Activated CD8-positive, alpha-beta T cell treated with anti-CD3 and anti-CD28 coated beads, Interleukin-2, amount 10 ng/mL, durations not matched to agents 7 days and 5 days (primary cell): ENCODE data around the gene NELL2. TPM values are rescaled to one million over a fixed set of nuclear protein-coding genes. Genes with fewer than 3 reads are reported as not detected.

Source experiments
- ATAC-seq: fragments of 150-1000 bp; cut with Tn5 transposase; one replicate; pipeline ENCODE4 v1.10.0; 2021; ENCODE audit warnings: moderate library complexity
- CTCF ChIA-PET: fragments of 350-600 bp; sonication (Branson Sonifier 250); formaldehyde crosslinking; loops from one replicate; lab custom pipeline; 2021; ENCODE audit warnings: antibody characterized with exemption; lab: Charles Lee
- POLR2A ChIA-PET: fragments of 350-600 bp; sonication (Branson Sonifier 250); formaldehyde crosslinking; loops from one replicate; lab custom pipeline; 2021; ENCODE audit warnings: antibody characterized with exemption; lab: Charles Lee
- DNase-seq: peaks from one replicate; pipeline ENCODE4 v3.0.0-alpha.2; 2020
- H3K27ac Mint-ChIP-seq: one replicate; pipeline ENCODE4 v1.8.0; 2021; ENCODE audit warnings: mild to moderate bottlenecking, mixed read lengths
- H3K27me3 Mint-ChIP-seq: one replicate; pipeline ENCODE4 v1.8.0; 2021; ENCODE audit warnings: low read depth, mixed read lengths
- H3K36me3 Mint-ChIP-seq: one replicate; pipeline ENCODE4 v1.8.0; 2021; ENCODE audit warnings: low read depth, mixed read lengths
- H3K4me1 Mint-ChIP-seq: one replicate; pipeline ENCODE4 v1.8.0; 2021; ENCODE audit warnings: low read depth, mixed read lengths
- H3K4me3 Mint-ChIP-seq: one replicate; pipeline ENCODE4 v1.8.0; 2021; ENCODE audit warnings: mild to moderate bottlenecking, mixed read lengths
- H3K9me3 Mint-ChIP-seq: one replicate; pipeline ENCODE4 v1.8.0; 2022; ENCODE audit warnings: mixed read lengths; ENCODE audit not compliant: insufficient read depth
- total RNA-seq, 2 experiments: library from RNA; stranded (reverse); gene quantifications; one replicate each; pipeline ENCODE4 v1.2.3, GENCODE V29; 2021

Gene NELL2
- total RNA-seq, 2 experiments from 2014 or later: 43.8 to 47.4 TPM

DNA sequence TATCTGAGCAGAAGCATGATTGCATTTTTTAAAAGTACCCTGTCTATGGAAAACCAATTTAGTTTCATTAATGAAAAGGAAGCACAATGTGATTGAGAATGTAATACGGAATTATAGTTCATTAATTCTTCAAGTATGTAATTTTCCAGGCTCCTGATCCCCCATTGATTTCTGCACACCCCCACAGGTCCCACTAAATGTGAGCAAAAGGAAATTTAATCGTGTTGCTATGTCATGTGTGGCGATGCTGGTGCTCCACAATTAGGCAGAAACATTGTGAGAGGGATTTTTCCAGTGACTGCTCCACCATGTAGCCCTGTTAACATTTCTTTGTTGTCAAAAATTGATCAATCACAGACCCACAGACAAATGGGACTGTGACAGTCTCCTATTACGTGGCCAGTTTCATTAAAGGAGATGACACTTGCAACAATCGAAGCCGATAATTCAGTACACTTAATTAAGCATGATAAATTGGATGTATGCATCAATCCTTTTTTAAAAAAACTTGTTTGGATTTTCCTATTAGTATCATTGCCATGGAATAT lies 306.0 kb downstream of the NELL2 start:
- no peaks in the 10 kb centered on the region for H3K4me1 Mint-ChIP-seq
- no peak for ATAC-seq
- no peaks in the 10 kb centered on the region for H3K9me3 Mint-ChIP-seq
- H3K27me3 Mint-ChIP-seq: no peaks in the 10 kb centered on the region
- CTCF ChIA-PET: no interaction called here
- H3K36me3 Mint-ChIP-seq: no peaks in the 10 kb centered on the region
- no peak overlapping the region for H3K27ac Mint-ChIP-seq
- POLR2A ChIA-PET: no interaction called here
- DNase-seq: no peak
- H3K4me3 Mint-ChIP-seq: no peak overlapping the region

DNA sequence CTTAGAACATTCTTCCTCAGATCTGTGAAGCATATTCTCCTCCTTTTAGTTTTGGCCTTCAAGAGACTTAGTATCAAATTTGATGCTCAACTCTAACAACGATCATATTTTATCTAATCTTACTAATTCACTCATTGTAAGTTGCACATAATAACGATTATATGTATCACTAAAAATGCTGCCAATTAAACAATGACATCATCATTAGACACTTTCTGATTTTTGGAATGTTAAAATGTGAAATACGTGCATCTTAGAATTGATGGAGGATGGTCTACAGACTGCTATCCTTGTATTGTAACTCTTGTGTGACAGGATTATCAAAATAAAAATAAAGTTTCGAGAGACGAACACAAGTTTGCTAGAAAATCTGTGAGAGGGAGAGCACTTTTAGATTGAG lies 311.0 kb downstream of the NELL2 start:
- DNase-seq (no peak), ATAC-seq (no peak)
- Mint-ChIP-seq H3K4me3 (no peak overlapping the region), H3K4me1 (no peaks in the 10 kb centered on the region), H3K36me3 (peaks cover 3% of the 10 kb centered on the region), H3K27ac (no peak overlapping the region), H3K27me3 (no peaks in the 10 kb centered on the region), H3K9me3 (no peaks in the 10 kb centered on the region)
- CTCF ChIA-PET: no interaction called here
- POLR2A ChIA-PET: no interaction called here

DNA sequence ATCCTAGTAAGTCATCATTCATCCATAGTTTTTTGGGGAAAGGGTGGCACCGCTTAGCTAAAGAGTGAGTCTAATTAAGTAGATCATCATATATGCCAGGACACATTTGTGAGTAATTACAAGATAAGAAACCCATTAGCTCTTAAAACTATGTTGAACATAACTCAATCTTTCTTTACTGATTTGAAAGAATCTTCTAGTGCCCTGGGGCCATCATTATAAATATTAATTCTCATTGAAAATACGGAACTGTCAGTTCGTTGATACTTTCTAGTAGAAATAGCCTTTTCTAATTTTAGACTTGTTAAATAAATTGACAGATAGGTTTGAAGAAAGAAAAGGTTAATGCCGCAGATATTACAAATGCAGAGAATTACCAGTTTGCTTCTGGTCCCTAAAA lies 312.6 kb downstream of the NELL2 start:
- ChIA-PET POLR2A (no interaction called here), CTCF (no interaction called here)
- no peaks in the 10 kb centered on the region for H3K27me3 Mint-ChIP-seq
- peaks cover 6% of the 10 kb centered on the region for H3K36me3 Mint-ChIP-seq
- no peak overlapping the region for H3K4me3 Mint-ChIP-seq
- ATAC-seq (no peak), DNase-seq (no peak)
- no peaks in the 10 kb centered on the region for H3K9me3 Mint-ChIP-seq
- no peak overlapping the region for H3K27ac Mint-ChIP-seq
- H3K4me1 Mint-ChIP-seq: no peaks in the 10 kb centered on the region

DNA sequence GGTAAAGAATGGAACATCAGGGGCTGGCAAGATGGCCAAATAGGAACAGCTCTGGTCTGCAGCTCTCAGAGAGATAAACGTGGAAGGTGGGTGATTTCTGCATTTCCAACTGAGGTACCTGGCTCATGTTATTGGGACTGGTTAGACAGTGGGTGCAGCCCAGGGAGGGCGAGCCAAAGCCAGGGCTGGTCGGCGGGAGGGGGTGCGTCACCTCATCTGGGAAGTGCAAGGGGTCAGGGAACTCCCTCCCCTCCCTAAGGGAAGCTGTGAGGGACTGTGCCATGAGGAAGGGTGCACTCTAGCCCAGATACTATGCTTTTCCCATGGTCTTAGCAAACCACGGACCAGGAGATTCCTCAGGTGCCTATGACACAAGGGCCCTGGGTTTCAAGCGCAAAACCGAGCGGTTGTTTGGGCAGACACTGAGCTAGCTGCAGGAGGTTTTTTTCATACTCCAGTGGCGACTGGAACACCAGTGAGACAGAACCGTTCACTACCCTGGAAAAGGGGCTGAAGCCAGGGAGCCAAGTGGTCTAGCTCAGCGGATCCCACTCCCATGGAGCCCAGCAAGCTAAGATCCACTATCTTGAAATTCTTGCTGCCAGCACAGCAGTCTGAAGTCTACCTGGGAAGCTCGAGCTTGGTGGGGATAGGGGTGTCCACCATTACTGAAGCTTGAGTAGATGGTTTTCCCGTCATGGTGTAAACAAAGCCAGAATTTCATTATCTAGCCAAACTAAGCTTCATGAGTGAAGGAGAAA lies 317.6 kb downstream of the NELL2 start:
- POLR2A ChIA-PET: no interaction called here
- Mint-ChIP-seq H3K36me3 (peaks cover 34% of the 10 kb centered on the region), H3K4me1 (no peaks in the 10 kb centered on the region), H3K27ac (no peak overlapping the region), H3K9me3 (no peaks in the 10 kb centered on the region), H3K4me3 (no peak overlapping the region), H3K27me3 (no peaks in the 10 kb centered on the region)
- CTCF ChIA-PET: no interaction called here
- DNase-seq (no peak), ATAC-seq (no peak)

DNA sequence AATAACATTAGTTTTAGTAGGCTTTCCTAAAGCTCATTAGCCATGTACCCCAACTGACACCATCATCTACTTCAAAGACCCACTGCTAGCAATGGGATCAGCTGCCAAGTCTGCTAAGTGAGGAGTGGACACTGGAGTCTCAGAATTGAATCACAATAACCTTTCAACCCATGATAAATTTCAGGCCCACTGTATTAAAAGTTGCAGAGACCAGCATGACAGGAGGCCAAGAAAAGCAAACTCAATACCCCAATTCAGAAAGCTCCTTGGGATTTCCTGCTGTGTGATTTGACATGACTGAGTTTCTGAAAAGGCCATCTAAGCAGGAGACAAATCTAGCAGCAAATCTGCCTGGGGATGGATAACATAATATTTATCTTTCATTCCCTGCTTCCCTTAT lies 320.7 kb downstream of the NELL2 start:
- H3K36me3 Mint-ChIP-seq: peaks cover 34% of the 10 kb centered on the region
- no peak for DNase-seq
- ATAC-seq: no peak
- ChIA-PET POLR2A (no interaction called here), CTCF (no interaction called here)
- H3K4me3 Mint-ChIP-seq: no peak overlapping the region
- H3K27ac Mint-ChIP-seq: no peak overlapping the region
- peaks cover 16% of the 10 kb centered on the region for H3K4me1 Mint-ChIP-seq
- no peaks in the 10 kb centered on the region for H3K27me3 Mint-ChIP-seq
- H3K9me3 Mint-ChIP-seq: no peaks in the 10 kb centered on the region

DNA sequence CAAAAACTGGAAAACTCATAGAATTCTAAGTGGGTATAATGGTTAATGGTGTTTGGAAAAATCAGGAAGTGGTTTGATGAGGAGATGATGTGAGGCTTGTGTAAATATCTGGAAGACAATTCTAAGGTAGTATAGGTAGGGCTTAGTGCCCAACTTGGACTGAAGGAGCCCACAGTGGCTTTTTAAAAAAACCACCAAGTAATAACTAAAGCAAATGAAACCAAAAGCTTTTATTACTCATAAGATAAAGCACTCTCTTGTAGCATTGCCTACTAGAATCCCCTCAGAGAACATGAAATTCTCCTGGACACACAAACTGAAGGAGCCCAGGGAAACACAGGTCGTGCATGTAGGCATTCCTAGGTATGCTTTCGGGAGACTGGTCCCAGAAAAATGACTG lies 324.5 kb downstream of the NELL2 start:
- Mint-ChIP-seq H3K27ac (peak overlapping the region; percentile 44), H3K36me3 (peaks cover 24% of the 10 kb centered on the region), H3K9me3 (peaks cover 4% of the 10 kb centered on the region), H3K4me3 (no peak overlapping the region), H3K4me1 (peaks cover 30% of the 10 kb centered on the region), H3K27me3 (no peaks in the 10 kb centered on the region)
- ChIA-PET POLR2A (no interaction called here), CTCF (no interaction called here)
- DNase-seq: no peak
- ATAC-seq: no peak

DNA sequence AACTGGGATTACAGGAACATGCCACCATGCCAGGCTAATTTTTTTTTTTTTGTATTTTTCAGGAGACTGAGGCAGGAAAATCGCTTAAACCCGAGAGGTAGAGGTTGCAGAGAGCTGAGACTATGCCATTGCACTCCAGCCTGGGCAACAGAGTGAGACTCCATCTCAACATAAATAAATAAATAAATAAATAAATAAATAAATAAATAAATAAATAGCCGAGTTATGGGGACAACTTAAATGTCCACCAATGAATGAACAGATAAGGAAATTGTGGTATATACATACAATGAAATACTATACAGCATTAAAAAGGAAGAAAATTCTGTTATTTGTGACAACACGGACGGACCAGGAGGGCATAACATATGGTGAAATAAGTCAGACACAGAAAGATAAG lies 325.7 kb downstream of the NELL2 start:
- Mint-ChIP-seq H3K9me3 (peaks cover 4% of the 10 kb centered on the region), H3K4me1 (peaks cover 30% of the 10 kb centered on the region), H3K4me3 (no peak overlapping the region), H3K27me3 (no peaks in the 10 kb centered on the region), H3K36me3 (peaks cover 19% of the 10 kb centered on the region), H3K27ac (no peak overlapping the region)
- POLR2A ChIA-PET: no interaction called here
- ATAC-seq (no peak), DNase-seq (no peak)
- CTCF ChIA-PET: no interaction called here

DNA sequence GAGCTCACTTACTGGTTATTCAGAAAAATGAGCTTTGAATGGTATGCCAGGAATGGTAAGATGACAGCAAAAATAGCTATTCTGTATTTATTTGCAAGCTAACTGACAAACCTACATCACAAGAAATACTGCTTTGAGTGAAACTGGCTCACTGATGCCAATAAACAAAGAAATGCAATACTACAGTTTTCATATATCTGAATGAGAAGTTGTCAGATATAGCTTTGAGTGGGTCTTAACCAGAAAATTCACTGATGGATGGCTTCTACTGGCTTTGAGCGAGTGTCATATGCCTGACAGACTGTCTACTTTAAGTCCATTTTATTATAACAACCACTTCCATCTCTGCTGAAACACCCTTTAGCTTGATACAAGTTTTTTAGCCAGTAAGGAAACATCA lies 330.1 kb downstream of the NELL2 start:
- H3K27ac Mint-ChIP-seq: no peak overlapping the region
- peaks cover 15% of the 10 kb centered on the region for H3K4me1 Mint-ChIP-seq
- no peaks in the 10 kb centered on the region for H3K27me3 Mint-ChIP-seq
- POLR2A ChIA-PET: no interaction called here
- peaks cover 7% of the 10 kb centered on the region for H3K36me3 Mint-ChIP-seq
- no peak overlapping the region for H3K4me3 Mint-ChIP-seq
- H3K9me3 Mint-ChIP-seq: peaks cover 4% of the 10 kb centered on the region
- CTCF ChIA-PET: interaction anchor here (1.4 kb wide), 1 partner anchor 15 kb away, joined by 3 read pairs; no protein-coding TSS in a partner anchor
- no peak for DNase-seq
- no peak for ATAC-seq

DNA sequence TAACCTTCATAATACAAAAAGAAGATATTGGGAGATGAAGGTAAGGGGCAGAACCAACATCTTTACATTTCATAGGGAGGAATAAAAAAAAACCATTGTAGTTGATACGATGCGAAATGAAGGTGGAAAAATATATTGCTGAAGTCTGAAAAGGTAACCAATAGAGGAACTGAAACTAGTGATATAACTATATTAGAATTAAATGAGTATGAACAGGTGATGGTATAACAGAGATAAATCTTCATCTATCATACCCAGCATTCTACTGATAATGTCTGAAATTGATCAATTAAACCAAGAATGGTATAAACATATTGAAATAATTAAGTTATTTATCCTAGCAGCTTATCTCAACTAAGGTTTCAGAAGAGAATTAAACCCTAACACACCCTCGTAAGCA lies 332.1 kb downstream of the NELL2 start:
- Mint-ChIP-seq H3K4me3 (no peak overlapping the region), H3K27me3 (no peaks in the 10 kb centered on the region), H3K4me1 (peaks cover 6% of the 10 kb centered on the region), H3K36me3 (peaks cover 4% of the 10 kb centered on the region), H3K9me3 (peaks cover under 1% of the 10 kb centered on the region), H3K27ac (no peak overlapping the region)
- CTCF ChIA-PET: no interaction called here
- POLR2A ChIA-PET: no interaction called here
- no peak for DNase-seq
- ATAC-seq: no peak

DNA sequence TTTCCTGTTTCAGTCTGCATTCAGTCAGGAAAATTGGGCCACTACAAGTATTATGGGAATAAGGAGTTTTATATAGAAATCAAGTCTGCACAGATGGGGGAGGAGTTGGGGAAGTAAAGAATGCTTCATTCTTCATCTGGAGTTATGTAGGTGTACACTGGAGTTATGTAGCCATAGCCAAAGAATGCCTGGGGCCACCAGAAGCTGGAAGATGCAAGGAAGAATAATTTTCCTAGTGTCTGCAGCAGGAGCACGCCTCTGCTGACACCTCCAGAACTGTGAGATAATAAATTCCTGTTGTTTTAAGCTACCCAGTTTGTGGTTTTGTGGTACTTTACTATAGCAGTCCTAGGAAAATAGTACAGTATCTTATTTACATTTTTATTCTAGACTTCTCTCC lies 333.4 kb downstream of the NELL2 start:
- Mint-ChIP-seq H3K27ac (no peak overlapping the region), H3K9me3 (no peaks in the 10 kb centered on the region), H3K36me3 (peaks cover 4% of the 10 kb centered on the region), H3K27me3 (no peaks in the 10 kb centered on the region), H3K4me3 (no peak overlapping the region), H3K4me1 (no peaks in the 10 kb centered on the region)
- ChIA-PET POLR2A (no interaction called here), CTCF (no interaction called here)
- DNase-seq (no peak), ATAC-seq (no peak)

DNA sequence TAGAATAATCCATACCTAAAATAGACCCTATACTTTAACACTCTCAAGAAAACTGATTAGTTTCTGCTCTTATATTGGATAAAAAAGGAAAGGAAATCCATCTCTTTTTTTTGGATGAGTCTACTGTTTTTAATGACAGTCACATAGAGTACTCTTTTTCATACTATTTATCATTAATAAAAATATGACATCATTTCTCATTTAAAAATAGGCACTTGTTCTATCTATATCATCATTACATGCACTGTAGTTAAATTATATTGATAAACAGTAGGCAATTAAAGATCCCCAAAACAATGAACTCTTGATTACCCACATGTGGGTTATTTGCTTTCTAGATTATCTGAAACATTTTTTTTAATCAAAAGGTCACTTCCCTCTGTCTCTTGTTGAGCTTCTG lies 338.8 kb downstream of the NELL2 start:
- Mint-ChIP-seq H3K27ac (no peak overlapping the region), H3K27me3 (no peaks in the 10 kb centered on the region), H3K9me3 (no peaks in the 10 kb centered on the region), H3K36me3 (peaks cover 2% of the 10 kb centered on the region), H3K4me3 (no peak overlapping the region), H3K4me1 (no peaks in the 10 kb centered on the region)
- POLR2A ChIA-PET: no interaction called here
- DNase-seq: no peak
- CTCF ChIA-PET: no interaction called here
- no peak for ATAC-seq

DNA sequence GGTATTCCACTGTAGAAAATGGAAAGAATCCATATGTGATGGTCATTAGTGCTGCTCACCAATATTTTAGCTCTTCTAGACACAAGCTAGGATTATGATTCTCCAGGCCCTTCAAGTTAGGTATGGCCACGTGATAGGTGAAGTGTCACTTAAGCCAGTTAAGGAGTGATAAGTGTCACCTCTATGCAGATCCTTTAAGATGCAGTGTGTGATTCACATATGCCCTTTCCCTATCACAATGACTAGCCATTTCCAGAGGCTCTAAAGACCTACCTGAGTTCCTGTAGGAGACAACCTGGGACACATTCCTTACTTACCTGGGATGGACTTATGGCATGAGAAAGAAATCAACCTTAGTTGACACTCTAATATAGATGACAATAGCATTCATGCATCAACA lies 343.2 kb downstream of the NELL2 start:
- ChIA-PET POLR2A (no interaction called here), CTCF (interaction anchor here (1.7 kb wide), 1 partner anchor 14 kb away, joined by 4 read pairs; no protein-coding TSS in a partner anchor)
- Mint-ChIP-seq H3K27ac (no peak overlapping the region), H3K9me3 (no peaks in the 10 kb centered on the region), H3K4me1 (no peaks in the 10 kb centered on the region), H3K27me3 (no peaks in the 10 kb centered on the region), H3K36me3 (peaks cover 4% of the 10 kb centered on the region), H3K4me3 (no peak overlapping the region)
- ATAC-seq (no peak), DNase-seq (no peak)
